SW 1271 (cell line): ENCODE data around the gene SPDYE18.
"Not testable (repeated sequence)": the region's sequence is repeated elsewhere in the genome, so short reads cannot be mapped to it uniquely, and the experiment has no call there.

ENCODE experiments used
- DNase-seq, 2 experiments: peaks; one replicate each; lab custom pipeline; 2025; lab: John Stamatoyannopoulos, UW

Gene SPDYE18

GRCh38 chr7:77062557-77062956 is at the start of gene SPDYE18:
TSS of gene SPDYE18 (minus strand) at chr7:77062558. CDS start at chr7:77060512, 2,046 bp downstream.
- DNase-seq: not testable (repeated sequence)

- not testable (repeated sequence) for DNase-seq
Observed at GRCh38 chr7:77108362-77108761, 46.0 kb upstream of the SPDYE18 start.

GRCh38 chr7:77107659-77108058 is 45.3 kb upstream of the SPDYE18 start:
- not testable (repeated sequence) for DNase-seq

GRCh38 chr7:77105904-77106303 is 43.5 kb upstream of the SPDYE18 start:
- DNase-seq: not testable (repeated sequence)

- DNase-seq: not testable (repeated sequence)
Observed at GRCh38 chr7:77102671-77103070, 40.3 kb upstream of the SPDYE18 start.

GRCh38 chr7:77101187-77101586 is 38.8 kb upstream of the SPDYE18 start:
- DNase-seq: not testable (repeated sequence)

- not testable (repeated sequence) for DNase-seq
Observed at GRCh38 chr7:77100501-77100900, 38.1 kb upstream of the SPDYE18 start.

- not testable (repeated sequence) for DNase-seq
Observed at GRCh38 chr7:77092301-77092700, 29.9 kb upstream of the SPDYE18 start.

GRCh38 chr7:77082192-77082591 is 19.8 kb upstream of the SPDYE18 start:
- not testable (repeated sequence) for DNase-seq

GRCh38 chr7:77080236-77080635 is 17.9 kb upstream of the SPDYE18 start:
- not testable (repeated sequence) for DNase-seq

GRCh38 chr7:77079624-77080023 is 17.3 kb upstream of the SPDYE18 start:
- not testable (repeated sequence) for DNase-seq

GRCh38 chr7:77079112-77079511 is 16.8 kb upstream of the SPDYE18 start:
- DNase-seq: not testable (repeated sequence)

- not testable (repeated sequence) for DNase-seq
Observed at GRCh38 chr7:77077060-77077459, 14.7 kb upstream of the SPDYE18 start.

- not testable (repeated sequence) for DNase-seq
Observed at GRCh38 chr7:77074786-77075396, 12.5 kb upstream of the SPDYE18 start.

- not testable (repeated sequence) for DNase-seq
Observed at GRCh38 chr7:77071108-77071507, 8.8 kb upstream of the SPDYE18 start.

- not testable (repeated sequence) for DNase-seq
Observed at GRCh38 chr7:77065869-77066268, 3.5 kb upstream of the SPDYE18 start.

GRCh38 chr7:77063732-77064131 is 1.4 kb upstream of the SPDYE18 start:
- not testable (repeated sequence) for DNase-seq

GRCh38 chr7:77032261-77032660 is 30.1 kb downstream of the SPDYE18 start, which contains the start of gene SPDYE17:
TSS of gene SPDYE17 (minus strand) at chr7:77032361. CDS start at chr7:77030570, 1,791 bp downstream.
- DNase-seq: not testable (repeated sequence)

- not testable (repeated sequence) for DNase-seq
Observed at GRCh38 chr7:77026349-77026748, 36.0 kb downstream of the SPDYE18 start.

GRCh38 chr7:77010074-77010680 is 52.2 kb downstream of the SPDYE18 start:
- DNase-seq: not testable (repeated sequence)

GRCh38 chr7:77008000-77008399 is 54.4 kb downstream of the SPDYE18 start:
- DNase-seq: not testable (repeated sequence)

- DNase-seq: not testable (repeated sequence)
Observed at GRCh38 chr7:77006127-77007110, 55.9 kb downstream of the SPDYE18 start.
